ENCODE measurements around the gene OSTM1. TPM values are rescaled to one million over a fixed set of nuclear protein-coding genes. Genes with fewer than 3 reads are reported as not detected.

The OSTM1 gene
- total and polyA plus RNA-seq, 12 donors, result 15.6 to 510 (median 59.3) TPM

GRCh38 chr6:108039681-108040080, 34.9 kb downstream of the OSTM1 start:
- Histone ChIP-seq H3K27ac (no peak overlapping the region), H3K4me3 (no peak overlapping the region), H3K36me3 (replicated peaks in 1 of 2) (peaks cover 0 to 14% of the 10 kb centered on the region in 2 donors), H3K9me3 (replicated peaks in 1 of 3) (no peaks in the 10 kb centered on the region), H3K27me3 (no peaks in the 10 kb centered on the region), H3K4me1 (replicated peaks in 1 of 2) (no peaks in the 10 kb centered on the region)
- no peak for TF ChIP-seq POLR2A (IDR thresholded peaks at IDR 0.05)
- TF ChIP-seq CTCF (IDR thresholded peaks at IDR 0.05), result no peak
- intact Hi-C loops (cut with DNase I), result no loop called here
- no peak for DNase-seq
- WGBS, 4 donors, result 93 to 97% (median 94%) methylated on average over 6 to 8 of the region's 8 CpGs

- intact Hi-C loops (cut with DNase I), result no loop called here
- WGBS, 4 donors, result 91 to 94% (median 93%) methylated on average over 4 of the region's 4 CpGs
- TF ChIP-seq POLR2A (IDR thresholded peaks at IDR 0.05) (no peak), CTCF (IDR thresholded peaks at IDR 0.05) (no peak)
- no peak overlapping the region for H3K27ac ChIP-seq
- DNase-seq, result no peak
- H3K9me3 ChIP-seq (replicated peaks in 1 of 3), result no peaks in the 10 kb centered on the region
- H3K4me3 ChIP-seq, result no peak overlapping the region
- H3K4me1 ChIP-seq (replicated peaks in 1 of 2), result no peaks in the 10 kb centered on the region
- H3K36me3 ChIP-seq (replicated peaks in 1 of 2), result peaks cover 0 to 17% of the 10 kb centered on the region in 2 donors
- H3K27me3 ChIP-seq, result no peaks in the 10 kb centered on the region
Observed at GRCh38 chr6:108036884-108037283, 37.7 kb downstream of the OSTM1 start.

- no peaks in the 10 kb centered on the region for H3K27me3 ChIP-seq
- no peak overlapping the region for H3K4me3 ChIP-seq
- intact Hi-C loops (cut with DNase I), result no loop called here
- WGBS, 4 donors, result 94 to 98% (median 97%) methylated on average over 6 to 10 of the region's 10 CpGs
- peaks cover 0 to 3% of the 10 kb centered on the region in 2 donors for H3K36me3 ChIP-seq (replicated peaks in 1 of 2)
- no peaks in the 10 kb centered on the region for H3K9me3 ChIP-seq (replicated peaks in 1 of 3)
- H3K27ac ChIP-seq, result no peak overlapping the region
- no peaks in the 10 kb centered on the region for H3K4me1 ChIP-seq (replicated peaks in 1 of 2)
- TF ChIP-seq CTCF (IDR thresholded peaks at IDR 0.05) (no peak), POLR2A (IDR thresholded peaks at IDR 0.05) (no peak)
- no peak for DNase-seq
Observed at GRCh38 chr6:108031968-108032367, 42.6 kb downstream of the OSTM1 start.

- Histone ChIP-seq H3K4me1 (replicated peaks in 1 of 2) (no peaks in the 10 kb centered on the region), H3K9me3 (replicated peaks in 1 of 3) (no peaks in the 10 kb centered on the region), H3K36me3 (replicated peaks in 1 of 2) (peaks cover 0 to 3% of the 10 kb centered on the region in 2 donors), H3K27me3 (no peaks in the 10 kb centered on the region), H3K4me3 (no peak overlapping the region), H3K27ac (no peak overlapping the region)
- DNase-seq, result no peak
- intact Hi-C loops (cut with DNase I), result no loop called here
- WGBS, 4 donors, result 94 to 100% (median 94%) methylated on average over 1 of the region's 1 CpG
- no peak for TF ChIP-seq POLR2A (IDR thresholded peaks at IDR 0.05)
- TF ChIP-seq CTCF (IDR thresholded peaks at IDR 0.05), result no peak
Observed at GRCh38 chr6:108030211-108030610, 44.3 kb downstream of the OSTM1 start.
